OCI-LY3 (cell line): Measurements from ENCODE around the gene MAP1LC3B.

Experiments used
- H2AFZ ChIP-seq: fragments of 200-600, 300-600 bp; shearing (Covaris generic); 2 replicates; pipeline ENCODE4 v1.6.0; 2014; ENCODE audit warnings: antibody characterized with exemption, low read depth, low read length
- H3K27ac ChIP-seq: fragments of 200-600, 300-600 bp; sonication (generic); 2 replicates; pipeline ENCODE4 v1.5.1; 2014; ENCODE audit warnings: mild to moderate bottlenecking, low read length, moderate library complexity, mixed read lengths
- H3K27me3 ChIP-seq: fragments of 200-600, 300-600 bp; sonication (generic); 2 replicates; pipeline ENCODE4 v1.6.1; 2014; ENCODE audit warnings: low read depth, low read length, mixed read lengths
- H3K36me3 ChIP-seq: fragments of 200-600, 300-600 bp; sonication (generic); replicated peaks from 2 replicates; pipeline ENCODE3; 2014; ENCODE audit warnings: low read depth, low read length, mixed read lengths
- H3K4me1 ChIP-seq: fragments of 300-600, 200-600 bp; sonication (generic); 2 replicates; pipeline ENCODE4 v1.6.1; 2014; ENCODE audit warnings: low read length, mixed read lengths
- H3K4me2 ChIP-seq: fragments of 200-600, 300-600 bp; sonication (generic); 2 replicates; pipeline ENCODE4 v1.6.1; 2014; ENCODE audit warnings: low read length, mixed read lengths
- H3K4me3 ChIP-seq: fragments of 300-600, 200-600 bp; sonication (generic); 2 replicates; pipeline ENCODE4 v1.5.1; 2014; ENCODE audit warnings: antibody characterized with exemption, mild to moderate bottlenecking, low read length, moderate library complexity
- H3K79me2 ChIP-seq: fragments of 300-600, 200-600 bp; shearing (Covaris generic); 2 replicates; pipeline ENCODE4 v1.6.1; 2014; ENCODE audit warnings: mild to moderate bottlenecking, low read length, mixed read lengths
- H3K9ac ChIP-seq: fragments of 300-600, 200-600 bp; shearing (Covaris generic); 2 replicates; pipeline ENCODE4 v1.6.0; 2014; ENCODE audit warnings: mild to moderate bottlenecking, low read length, moderate library complexity
- H3K9me3 ChIP-seq: fragments of 200-600, 300-600 bp; shearing (Covaris generic); 2 replicates; pipeline ENCODE4 v1.6.1; 2014; ENCODE audit warnings: low read length, mixed read lengths; ENCODE audit not compliant: insufficient read depth
- H4K20me1 ChIP-seq: fragments of 200-600, 300-600 bp; sonication (generic); 2 replicates; pipeline ENCODE4 v1.6.1; 2016; ENCODE audit warnings: low read length, mixed read lengths; ENCODE audit not compliant: insufficient read depth
- EZH2phosphoT487 ChIP-seq: fragments of 200-600 bp; shearing (Covaris generic); IDR thresholded peaks from 2 replicates; pipeline ENCODE4 v1.6.1; 2018; ENCODE audit warnings: antibody characterized with exemption, mixed run types, low read depth
- TF ChIP-seq, protein P1 (sequence below): fragments of 200-600, 300-600 bp; sonication (generic); IDR thresholded peaks from 2 replicates; pipeline ENCODE4 v1.5.1; 2014; ENCODE audit warnings: antibody characterized with exemption, low read length, low read depth

MAP1LC3B gene

DNA sequence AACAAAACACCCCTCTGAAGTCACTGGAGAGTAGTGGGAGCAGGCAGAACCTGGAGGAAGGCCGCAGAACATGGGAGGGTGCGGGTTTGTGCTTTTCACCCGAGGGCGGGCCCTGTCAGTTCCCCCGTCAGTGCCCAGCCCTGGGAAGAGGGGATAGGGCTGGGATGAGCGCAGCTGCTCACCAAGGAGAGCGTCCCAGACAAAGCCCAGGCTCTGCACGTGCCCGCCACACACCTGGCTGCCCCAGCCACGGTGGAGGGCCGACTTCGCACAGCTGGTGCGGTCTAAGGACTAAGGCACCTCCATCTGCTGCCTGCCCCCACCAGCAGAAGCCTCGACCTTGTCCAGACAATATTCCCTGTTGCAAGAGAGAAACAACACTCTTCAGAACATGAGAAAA is 61.2 kb downstream of the MAP1LC3B start:
- TF ChIP-seq, protein P1, sequence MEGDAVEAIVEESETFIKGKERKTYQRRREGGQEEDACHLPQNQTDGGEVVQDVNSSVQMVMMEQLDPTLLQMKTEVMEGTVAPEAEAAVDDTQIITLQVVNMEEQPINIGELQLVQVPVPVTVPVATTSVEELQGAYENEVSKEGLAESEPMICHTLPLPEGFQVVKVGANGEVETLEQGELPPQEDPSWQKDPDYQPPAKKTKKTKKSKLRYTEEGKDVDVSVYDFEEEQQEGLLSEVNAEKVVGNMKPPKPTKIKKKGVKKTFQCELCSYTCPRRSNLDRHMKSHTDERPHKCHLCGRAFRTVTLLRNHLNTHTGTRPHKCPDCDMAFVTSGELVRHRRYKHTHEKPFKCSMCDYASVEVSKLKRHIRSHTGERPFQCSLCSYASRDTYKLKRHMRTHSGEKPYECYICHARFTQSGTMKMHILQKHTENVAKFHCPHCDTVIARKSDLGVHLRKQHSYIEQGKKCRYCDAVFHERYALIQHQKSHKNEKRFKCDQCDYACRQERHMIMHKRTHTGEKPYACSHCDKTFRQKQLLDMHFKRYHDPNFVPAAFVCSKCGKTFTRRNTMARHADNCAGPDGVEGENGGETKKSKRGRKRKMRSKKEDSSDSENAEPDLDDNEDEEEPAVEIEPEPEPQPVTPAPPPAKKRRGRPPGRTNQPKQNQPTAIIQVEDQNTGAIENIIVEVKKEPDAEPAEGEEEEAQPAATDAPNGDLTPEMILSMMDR = no peak
- no peak for TF ChIP-seq EZH2phosphoT487
- Histone ChIP-seq H3K27me3 (no peaks in the 10 kb centered on the region), H3K4me2 (no peak overlapping the region), H3K4me3 (no peak overlapping the region), H3K4me1 (peaks cover 11% of the 10 kb centered on the region), H3K36me3 (no peaks in the 10 kb centered on the region), H2AFZ (no peak overlapping the region), H3K9me3 (no peaks in the 10 kb centered on the region), H3K9ac (no peak overlapping the region), H4K20me1 (no peaks in the 10 kb centered on the region), H3K27ac (no peak overlapping the region), H3K79me2 (no peaks in the 10 kb centered on the region)
